ENCODE results near the gene LYRM9.

DNA sequence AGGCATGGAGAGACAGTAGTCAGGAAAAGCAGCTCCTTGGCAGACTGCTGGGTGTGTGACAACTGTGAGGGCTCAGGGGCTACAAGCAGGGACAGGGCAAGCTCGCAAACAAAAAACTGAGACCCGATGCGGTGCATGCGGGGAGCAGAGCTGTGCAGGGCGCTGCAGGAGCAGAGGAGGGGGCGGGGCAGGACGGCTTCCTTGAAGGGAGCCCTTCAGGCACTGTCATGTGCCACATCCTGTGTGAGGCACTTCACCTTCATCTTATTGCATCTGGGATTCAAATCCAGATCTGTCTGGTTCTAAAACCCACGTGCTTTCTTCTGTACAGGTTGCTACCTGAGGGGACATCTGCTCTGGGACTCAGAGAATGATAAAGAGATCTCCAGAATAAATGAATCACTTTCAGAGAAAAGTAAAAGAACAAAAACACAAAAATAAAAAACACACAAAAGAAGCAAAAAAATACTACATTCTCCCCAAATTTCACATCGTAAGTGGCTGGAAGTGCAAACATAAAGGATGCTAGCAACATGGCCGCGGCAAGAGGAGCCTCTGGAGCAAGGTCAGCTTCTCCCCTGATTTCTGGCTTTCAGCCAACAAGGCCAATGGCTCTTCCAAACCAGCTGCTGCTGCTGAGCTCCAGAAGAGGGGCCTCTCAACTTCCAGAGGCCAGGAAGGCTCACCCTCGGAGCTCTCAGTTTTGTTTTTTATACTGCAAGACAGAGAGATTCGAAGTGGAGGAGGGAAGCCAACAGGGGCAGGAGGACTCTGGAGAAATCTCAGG, 14.2 kb downstream of the LYRM9 start:
- TF ChIP-seq, protein P1, sequence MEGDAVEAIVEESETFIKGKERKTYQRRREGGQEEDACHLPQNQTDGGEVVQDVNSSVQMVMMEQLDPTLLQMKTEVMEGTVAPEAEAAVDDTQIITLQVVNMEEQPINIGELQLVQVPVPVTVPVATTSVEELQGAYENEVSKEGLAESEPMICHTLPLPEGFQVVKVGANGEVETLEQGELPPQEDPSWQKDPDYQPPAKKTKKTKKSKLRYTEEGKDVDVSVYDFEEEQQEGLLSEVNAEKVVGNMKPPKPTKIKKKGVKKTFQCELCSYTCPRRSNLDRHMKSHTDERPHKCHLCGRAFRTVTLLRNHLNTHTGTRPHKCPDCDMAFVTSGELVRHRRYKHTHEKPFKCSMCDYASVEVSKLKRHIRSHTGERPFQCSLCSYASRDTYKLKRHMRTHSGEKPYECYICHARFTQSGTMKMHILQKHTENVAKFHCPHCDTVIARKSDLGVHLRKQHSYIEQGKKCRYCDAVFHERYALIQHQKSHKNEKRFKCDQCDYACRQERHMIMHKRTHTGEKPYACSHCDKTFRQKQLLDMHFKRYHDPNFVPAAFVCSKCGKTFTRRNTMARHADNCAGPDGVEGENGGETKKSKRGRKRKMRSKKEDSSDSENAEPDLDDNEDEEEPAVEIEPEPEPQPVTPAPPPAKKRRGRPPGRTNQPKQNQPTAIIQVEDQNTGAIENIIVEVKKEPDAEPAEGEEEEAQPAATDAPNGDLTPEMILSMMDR (IDR thresholded peaks at IDR 0.05; ENCODE audit: low read depth, low read length, poor library complexity, severe bottlenecking), result no peak
- no peak for TF ChIP-seq EZH2phosphoT487 (IDR thresholded peaks at IDR 0.05; ENCODE audit: borderline replicate concordance, low read length)
